Tibial nerve (tissue), 4 donors: ENCODE data around the gene TK2. TPM values are rescaled to one million over a fixed set of nuclear protein-coding genes. Genes with fewer than 3 reads are reported as not detected.

Experiments used
- DNase-seq, 2 donors: peaks; one replicate each; pipeline ENCODE4 v3.0.0-alpha.2; 2019; ENCODE audit warnings: low spot score in 2 of 2
- H3K27ac ChIP-seq, 4 donors: fragments of 200-600 bp; sonication (generic) in 3 of 4; one replicate each; pipeline ENCODE4 v1.5.1; 2017 to 2019; ENCODE audit warnings: mild to moderate bottlenecking in 1 of 4
- H3K27me3 ChIP-seq, 2 donors: fragments of 200-600 bp; sonication (generic) in 1 of 2; one replicate each; pipeline versions ENCODE4 v1.5.1 to v1.6.0; 2017 to 2019
- H3K36me3 ChIP-seq, 3 donors: fragments of 200-600 bp; sonication (generic); one replicate each; pipeline ENCODE4 v1.5.1; 2018 to 2019
- H3K4me1 ChIP-seq, 4 donors: fragments of 200-600 bp; sonication (generic) in 3 of 4; one replicate each; pipeline ENCODE4 v1.5.1; 2017 to 2019
- H3K4me3 ChIP-seq, 4 donors: fragments of 200-600 bp; sonication (generic) in 3 of 4; one replicate each; pipeline ENCODE4 v1.5.1; 2017 to 2019; ENCODE audit warnings: mild to moderate bottlenecking in 1 of 4, moderate library complexity in 1 of 4
- H3K9me3 ChIP-seq, 4 donors: fragments of 200-600 bp; sonication (generic) in 3 of 4; one replicate each; pipeline ENCODE4 v1.5.1; 2017 to 2019
- CTCF ChIP-seq, 5 experiments: fragments of 200-600 bp in 3 of 5; fragments of 450-650 bp in 2 of 5; sonication (generic) in 3 of 5; IDR thresholded peaks; one replicate each; pipeline ENCODE4 v1.5.1; 2016 to 2019; ENCODE audit warnings: antibody characterized with exemption in 5 of 5, mild to moderate bottlenecking in 3 of 5, moderate library complexity in 2 of 5
- EP300 ChIP-seq, 2 donors: sonication (generic); formaldehyde crosslinking; IDR thresholded peaks; one replicate each; pipeline ENCODE4 v1.6.1; 2017; ENCODE audit warnings: antibody characterized with exemption in 2 of 2, mild to moderate bottlenecking in 1 of 2
- POLR2A ChIP-seq, 2 donors: fragments of 450-650 bp; IDR thresholded peaks; one replicate each; pipeline ENCODE4 v1.6.1; 2017; ENCODE audit warnings: antibody characterized with exemption in 2 of 2, mild to moderate bottlenecking in 2 of 2, moderate library complexity in 2 of 2
- WGBS, 2 donors: methylation state at CpG; one replicate each; pipeline ENCODE4 v1.1.5; 2018; 5-methylcytosine and 5-hydroxymethylcytosine counted together
- total RNA-seq, 4 donors: library from RNA; depleted of rRNA; stranded (reverse); fragments of >200 nt; gene quantifications; one replicate each; pipeline ENCODE4 v1.1.0, GENCODE V29; 2016

Gene TK2
- total RNA-seq, 4 donors from 2014 or later, result 42.3 to 81.8 (median 64.7) TPM

GRCh38 chr16:66480265-66481080, 69.4 kb downstream of the TK2 start:
- 84 to 85% methylated on average over 20 of the region's 25 CpGs for WGBS, 2 donors
- TF ChIP-seq EP300 (IDR thresholded peaks at IDR 0.05), result no peak
- no peak for TF ChIP-seq POLR2A (IDR thresholded peaks at IDR 0.05)
- no peak for TF ChIP-seq CTCF (IDR thresholded peaks at IDR 0.05)
- DNase-seq, result no peak
- H3K9me3 ChIP-seq, result no peaks in the 10 kb centered on the region
- peaks cover 0 to 18% (median 5%) of the 10 kb centered on the region in 4 donors for H3K4me1 ChIP-seq
- peaks cover 0 to 13% of the 10 kb centered on the region in 2 donors for H3K27me3 ChIP-seq
- H3K4me3 ChIP-seq, result peak overlapping the region in 1 of 4 donors; percentile 1
- no peak overlapping the region for H3K27ac ChIP-seq
- H3K36me3 ChIP-seq, result no peaks in the 10 kb centered on the region

DNA sequence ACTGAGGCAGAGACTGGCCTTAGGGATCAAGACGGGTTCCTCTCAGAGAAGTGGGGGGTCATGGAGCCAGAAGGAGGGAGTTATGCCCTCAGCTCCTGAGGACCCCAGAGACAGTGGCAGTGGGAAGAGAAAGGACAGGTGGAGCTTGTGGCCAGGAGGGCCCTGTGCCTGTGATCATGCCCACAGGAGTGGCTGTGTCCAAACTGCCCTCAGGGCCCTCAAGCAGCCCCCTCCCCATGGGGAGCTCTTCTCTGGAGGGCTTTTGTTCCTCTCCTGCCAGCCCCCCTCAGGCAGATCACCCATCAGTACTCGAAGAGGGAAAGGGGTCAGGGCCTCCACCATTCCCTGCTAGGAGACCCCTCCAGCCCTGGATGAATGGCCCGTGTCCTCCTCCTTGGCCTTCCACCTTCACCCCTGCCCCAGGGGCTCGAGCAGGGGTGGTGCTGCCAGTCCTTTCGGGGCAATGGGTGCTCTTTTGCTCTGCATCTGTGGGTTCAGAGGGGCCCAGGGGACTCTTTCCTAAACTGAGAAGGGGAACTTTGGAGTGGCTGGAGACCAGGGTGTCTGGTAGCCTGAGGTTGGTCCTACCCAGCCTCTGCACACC, 70.2 kb downstream of the TK2 start:
- WGBS, 2 donors, result 71 to 77% methylated on average over 5 of the region's 5 CpGs
- no peaks in the 10 kb centered on the region for H3K9me3 ChIP-seq
- peaks cover 0 to 13% of the 10 kb centered on the region in 2 donors for H3K27me3 ChIP-seq
- no peaks in the 10 kb centered on the region for H3K36me3 ChIP-seq
- no peak for DNase-seq
- peaks cover 0 to 18% (median 5%) of the 10 kb centered on the region in 4 donors for H3K4me1 ChIP-seq
- no peak overlapping the region for H3K4me3 ChIP-seq
- H3K27ac ChIP-seq, result no peak overlapping the region
- no peak for TF ChIP-seq EP300 (IDR thresholded peaks at IDR 0.05)

DNA sequence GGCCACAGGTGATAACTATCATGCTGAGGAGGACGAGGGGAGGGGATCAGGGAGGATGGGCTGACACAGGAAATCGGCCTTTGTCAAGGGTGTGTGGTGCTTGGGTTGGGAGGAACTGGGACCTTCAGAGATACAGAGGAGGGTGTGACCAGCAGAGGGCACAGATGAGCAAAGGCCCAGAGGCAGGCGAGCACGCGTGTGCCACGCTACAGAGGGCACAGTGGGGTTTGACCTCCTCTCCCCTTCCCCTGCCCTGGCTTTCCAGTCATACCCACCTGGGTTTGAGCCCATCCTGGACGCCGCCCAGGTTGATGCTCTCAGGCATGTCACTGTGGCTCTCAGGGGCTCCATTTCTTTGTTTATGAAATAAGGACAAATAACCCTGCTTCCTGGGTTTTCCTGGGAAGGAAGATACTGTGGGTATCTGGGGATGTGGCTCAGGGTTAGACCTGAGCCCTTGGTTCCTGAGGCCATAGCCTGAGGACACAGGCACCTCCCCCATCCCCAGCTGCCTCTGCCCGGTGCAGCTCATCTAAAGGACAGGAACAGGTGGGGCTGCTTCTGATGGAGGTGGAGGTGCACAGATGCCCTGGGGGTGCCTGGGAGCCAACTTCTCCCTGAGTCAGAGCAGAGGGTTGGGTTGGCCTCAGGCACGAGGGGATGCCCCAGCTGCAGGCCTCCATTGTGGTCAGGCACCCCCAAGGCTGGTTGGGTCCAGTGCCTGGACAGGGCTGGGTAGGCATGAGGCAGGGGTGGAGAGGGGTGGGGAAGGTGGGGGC, 71.0 kb downstream of the TK2 start:
- Histone ChIP-seq H3K36me3 (no peaks in the 10 kb centered on the region), H3K4me3 (no peak overlapping the region), H3K9me3 (no peaks in the 10 kb centered on the region), H3K4me1 (peaks cover 0 to 17% (median 5%) of the 10 kb centered on the region in 4 donors), H3K27ac (no peak overlapping the region), H3K27me3 (peaks cover 0 to 13% of the 10 kb centered on the region in 2 donors)
- WGBS, 2 donors, result 31 to 33% methylated on average over 8 to 10 of the region's 10 CpGs
- peak; percentile 69 to 90 for DNase-seq
- TF ChIP-seq CTCF (IDR thresholded peaks at IDR 0.05) (peak; percentile 68 to 87 (median 78)), POLR2A (IDR thresholded peaks at IDR 0.05) (no peak), EP300 (IDR thresholded peaks at IDR 0.05) (peak in 1 of 2 donors; percentile 27)

- WGBS, 2 donors, result 61 to 68% methylated on average over 1 to 2 of the region's 2 CpGs
- Histone ChIP-seq H3K9me3 (no peaks in the 10 kb centered on the region), H3K36me3 (peaks cover 0 to 1% (median 0%) of the 10 kb centered on the region in 3 donors)
These were observed 72.8 kb downstream of the TK2 start for GRCh38 chr16:66477028-66477515.

More at GRCh38 chr16:66477028-66477515, 72.8 kb downstream of the TK2 start:
- no peak for TF ChIP-seq POLR2A (IDR thresholded peaks at IDR 0.05)
- no peak for TF ChIP-seq EP300 (IDR thresholded peaks at IDR 0.05)
- no peak for TF ChIP-seq CTCF (IDR thresholded peaks at IDR 0.05)
- H3K4me3 ChIP-seq, result no peak overlapping the region
- DNase-seq, result no peak
- peaks cover 0 to 13% of the 10 kb centered on the region in 2 donors for H3K27me3 ChIP-seq
- no peak overlapping the region for H3K27ac ChIP-seq
- H3K4me1 ChIP-seq, result peaks cover 0 to 11% (median 3%) of the 10 kb centered on the region in 4 donors
